Endothelial cell of umbilical vein (primary cell): ENCODE data around the gene MYT1. TPM values are rescaled to one million over a fixed set of nuclear protein-coding genes. Genes with fewer than 3 reads are reported as not detected.

Experiments
- BruUV-seq: library from RNA; stranded (reverse); fragments of 400-500 nt; replicated peaks from 2 replicates; lab custom pipeline; 2021; lab: Mats Ljungman, UMichigan
- CTCF ChIA-PET: fragments of 300-600, 350-600 bp; sonication (Branson Sonifier 250); formaldehyde crosslinking; loops from one replicate; lab custom pipeline; 2021; ENCODE audit warnings: antibody characterized with exemption, inconsistent platforms; lab: Charles Lee
- POLR2A ChIA-PET: fragments of 300-600, 350-600 bp; sonication (Branson Sonifier 250); formaldehyde crosslinking; loops from one replicate; lab custom pipeline; 2021; ENCODE audit warnings: antibody characterized with exemption, inconsistent platforms; lab: Charles Lee
- DNase-seq: peaks from one replicate; pipeline ENCODE4 v3.0.0-alpha.2; 2011; ENCODE audit warnings: low read depth, low spot score
- FAIRE-seq: peaks from 2 replicates; lab custom pipeline; 2011; peaks lifted over from hg19 to GRCh38; lab: Jason Lieb, UNC
- H2AFZ ChIP-seq: 2 replicates; pipeline ENCODE4 v1.6.0; 2012; ENCODE audit warnings: low read depth, low read length, control low read depth, inconsistent platforms
- H3K27ac ChIP-seq: 2 replicates; pipeline ENCODE4 v1.5.1; 2011; ENCODE audit warnings: low read depth, mild to moderate bottlenecking, control low read depth, low read length, moderate library complexity; ENCODE audit not compliant: insufficient read depth
- H3K27me3 ChIP-seq, 2 experiments: 2 replicates each; pipeline versions ENCODE4 v1.6.0 to v1.6.1; 2011; ENCODE audit warnings: low read length in 2 of 2, mixed read lengths in 1 of 2; ENCODE audit not compliant: control insufficient read depth in 2 of 2, insufficient read depth in 2 of 2
- H3K36me3 ChIP-seq, 2 experiments: 2 replicates in 1 of 2; 3 replicates in 1 of 2; pipeline ENCODE4 v1.5.1; 2011; ENCODE audit warnings: low read length in 2 of 2, mild to moderate bottlenecking in 1 of 2, moderate library complexity in 1 of 2; ENCODE audit not compliant: control insufficient read depth in 2 of 2, insufficient read depth in 2 of 2; ENCODE audit errors: extremely low read depth in 1 of 2
- H3K4me1 ChIP-seq: 3 replicates; pipeline ENCODE4 v1.5.1; 2011; ENCODE audit warnings: mild to moderate bottlenecking, low read length; ENCODE audit not compliant: control insufficient read depth, insufficient read depth; ENCODE audit errors: extremely low read depth
- H3K4me2 ChIP-seq: 2 replicates; pipeline ENCODE4 v1.6.1; 2011; ENCODE audit warnings: low read length, control low read depth, mixed read lengths; ENCODE audit not compliant: insufficient read depth
- H3K4me3 ChIP-seq, 3 experiments: fragments of 200-600 bp in 1 of 3; sonication (generic), shearing (Covaris generic) in 1 of 3; replicated peaks in 1 of 3; 2 replicates each; pipeline ENCODE4 v1.5.1; 2011 to 2016; ENCODE audit warnings: control low read depth in 3 of 3, low read length in 3 of 3, mild to moderate bottlenecking in 2 of 3, inconsistent platforms in 1 of 3, low read depth in 1 of 3, moderate library complexity in 1 of 3; ENCODE audit not compliant: insufficient read depth in 1 of 3
- H3K79me2 ChIP-seq: 2 replicates; pipeline ENCODE4 v1.6.0; 2012; ENCODE audit warnings: low read length, inconsistent platforms; ENCODE audit not compliant: control insufficient read depth, insufficient read depth
- H3K9ac ChIP-seq: replicated peaks from 2 replicates; pipeline ENCODE3; 2011; ENCODE audit warnings: low read length, control low read depth; ENCODE audit not compliant: insufficient read depth; ENCODE audit errors: extremely low read depth
- H3K9me1 ChIP-seq: replicated peaks from 3 replicates; pipeline ENCODE4 v1.6.0; 2011; ENCODE audit warnings: mild to moderate bottlenecking, low read length; ENCODE audit not compliant: control insufficient read depth, insufficient read depth; ENCODE audit errors: extremely low read depth
- H3K9me3 ChIP-seq: replicated peaks from 2 replicates; pipeline ENCODE4 v1.5.1; 2012; ENCODE audit warnings: low read length, inconsistent platforms; ENCODE audit not compliant: control insufficient read depth, insufficient read depth
- H4K20me1 ChIP-seq: replicated peaks from 2 replicates; pipeline ENCODE3; 2011; ENCODE audit warnings: mild to moderate bottlenecking, low read length; ENCODE audit not compliant: control insufficient read depth, insufficient read depth; ENCODE audit errors: extremely low read depth
- GATA2 ChIP-seq: IDR thresholded peaks from 2 replicates; pipeline ENCODE4 v1.7.0; 2011; ENCODE audit warnings: low read depth, mild to moderate bottlenecking, moderate library complexity, mixed read lengths, low read length; ENCODE audit not compliant: insufficient read length, insufficient read depth
- POLR2AphosphoS5 ChIP-seq: IDR thresholded peaks from 2 replicates; pipeline ENCODE4 v1.6.1; 2012; ENCODE audit warnings: low read depth, mild to moderate bottlenecking, control low read depth, low read length, moderate library complexity; ENCODE audit not compliant: insufficient read depth
- dilution Hi-C: fragments of 300-500 bp; cut with MboI; formaldehyde crosslinking; loops from one replicate; pipeline ENCODE4 v1.15.0; 2019; ENCODE audit warnings: low sequenced_read_pairs; ENCODE audit not compliant: extremely low pct_ligation_motif_present
- intact Hi-C: fragments of 100-400 bp; cut with micrococcal nuclease; formaldehyde crosslinking; loops from one replicate; pipeline ENCODE4 v1.10.0; 2022
- polyA plus RNA-seq, 4 experiments: library from polyadenylated mRNA; depleted of rRNA in 3 of 4; stranded (reverse) in 3 of 4; unstranded in 1 of 4; fragments of >200 nt; gene quantifications; 2 replicates each; pipeline versions ENCODE4 v1.2.1 to v1.2.3, GENCODE V29; 2011 to 2012; ENCODE audit warnings: missing spikeins in 1 of 4
- total RNA-seq: library from RNA; stranded (reverse); gene quantifications from 2 replicates; pipeline ENCODE4 v1.2.3, GENCODE V29; 2021
- TF ChIP-seq, protein P1 (sequence below): IDR thresholded peaks from 2 replicates; pipeline ENCODE4 v1.6.1; 2011; ENCODE audit not compliant: insufficient read depth, insufficient read length

MYT1 gene
- total and polyA plus RNA-seq, 2 donors (not counting 3 experiments of a cell fraction or from before 2014, with no cell fraction given), result not detected

DNA sequence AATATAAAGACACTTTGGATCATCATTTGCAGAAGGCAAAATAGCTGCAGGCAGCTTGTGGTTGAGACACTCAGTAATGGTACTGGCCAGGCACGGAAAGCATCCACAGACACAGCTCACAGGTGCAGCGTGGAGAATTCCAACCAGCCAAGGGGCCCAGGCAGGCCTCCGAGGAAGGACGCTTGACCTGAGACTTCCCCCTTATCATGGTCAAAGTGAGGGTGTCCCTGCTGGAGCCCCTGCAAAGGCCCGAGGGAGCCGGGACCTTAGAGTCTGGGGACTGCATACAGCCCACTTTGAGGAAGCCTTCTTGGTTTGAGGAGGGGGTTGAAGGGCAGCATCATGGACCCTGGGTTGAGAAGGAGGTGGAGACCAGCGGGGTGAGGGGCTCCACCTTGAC lies 15.1 kb upstream of the MYT1 start:
- no peaks in the 10 kb centered on the region for H3K4me1 ChIP-seq
- no peak overlapping the region for H3K9ac ChIP-seq
- TF ChIP-seq POLR2AphosphoS5, result no peak
- TF ChIP-seq, protein P1, sequence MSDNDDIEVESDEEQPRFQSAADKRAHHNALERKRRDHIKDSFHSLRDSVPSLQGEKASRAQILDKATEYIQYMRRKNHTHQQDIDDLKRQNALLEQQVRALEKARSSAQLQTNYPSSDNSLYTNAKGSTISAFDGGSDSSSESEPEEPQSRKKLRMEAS, result no peak
- H3K79me2 ChIP-seq, result no peaks in the 10 kb centered on the region
- H4K20me1 ChIP-seq, result no peaks in the 10 kb centered on the region
- H3K27me3 ChIP-seq, result no peaks in the 10 kb centered on the region
- ChIA-PET POLR2A (no interaction called here), CTCF (no interaction called here)
- DNase-seq (no peak), FAIRE-seq (no peak)
- no peaks in the 10 kb centered on the region for H3K9me1 ChIP-seq
- H3K27ac ChIP-seq, result no peak overlapping the region
- no TSS peak for BruUV-seq
- H3K4me3 ChIP-seq, result no peak overlapping the region
- no peak overlapping the region for H2AFZ ChIP-seq
- dilution Hi-C loops, result no loop called here
- H3K9me3 ChIP-seq, result peaks cover 2% of the 10 kb centered on the region
- intact Hi-C loops, result no loop called here
- no peaks in the 10 kb centered on the region for H3K36me3 ChIP-seq
- H3K4me2 ChIP-seq, result no peak overlapping the region

DNA sequence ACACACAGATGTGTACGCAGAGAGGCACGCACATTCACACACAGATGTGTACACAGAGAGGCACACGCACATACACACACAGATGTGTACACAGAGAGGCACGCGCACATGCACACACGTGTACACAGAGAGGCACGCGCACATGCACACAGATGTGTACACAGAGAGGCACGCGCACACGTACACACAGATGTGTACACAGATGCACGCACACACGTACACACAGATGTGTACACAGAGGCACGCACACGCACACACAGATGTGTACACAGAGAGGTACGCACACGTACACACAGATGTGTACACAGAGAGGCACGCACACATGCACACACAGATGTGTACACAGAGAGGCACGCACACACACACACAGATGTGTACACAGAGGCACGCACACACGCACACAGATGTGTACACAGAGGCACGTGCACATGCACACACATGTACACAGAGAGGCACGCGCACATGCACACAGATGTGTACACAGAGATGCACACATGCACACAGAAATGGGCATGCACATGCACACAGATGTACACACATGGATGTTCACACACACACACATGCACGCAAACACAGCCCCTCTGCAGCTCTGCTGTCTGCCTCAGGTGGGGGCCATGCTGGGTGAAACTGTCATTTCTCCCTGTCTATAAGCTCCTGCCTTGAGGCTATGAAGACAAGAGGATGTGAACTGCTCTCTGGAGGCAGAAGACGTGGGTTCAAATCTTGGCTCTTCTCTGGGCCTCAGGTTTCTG lies 14.3 kb upstream of the MYT1 start:
- intact Hi-C loops, result no loop called here
- no peaks in the 10 kb centered on the region for H3K27me3 ChIP-seq
- TF ChIP-seq GATA2, result no peak
- no peak overlapping the region for H3K9ac ChIP-seq
- no peak overlapping the region for H3K4me3 ChIP-seq
- dilution Hi-C loops, result no loop called here
- no peaks in the 10 kb centered on the region for H3K4me1 ChIP-seq
- no peak overlapping the region for H2AFZ ChIP-seq
- FAIRE-seq, result no peak
- H3K79me2 ChIP-seq, result no peaks in the 10 kb centered on the region
- H4K20me1 ChIP-seq, result no peaks in the 10 kb centered on the region
- BruUV-seq, result no TSS peak
- H3K9me1 ChIP-seq, result no peaks in the 10 kb centered on the region
- no peak for DNase-seq
- H3K4me2 ChIP-seq, result no peak overlapping the region
- POLR2A ChIA-PET, result no interaction called here
- no peaks in the 10 kb centered on the region for H3K36me3 ChIP-seq
- no peak overlapping the region for H3K27ac ChIP-seq
- CTCF ChIA-PET, result no interaction called here
- H3K9me3 ChIP-seq, result peaks cover 2% of the 10 kb centered on the region
